GM12801 (cell line): ENCODE data around the gene LURAP1L.

Experiments used
- TF ChIP-seq, protein P1 (sequence below): IDR thresholded peaks from one replicate; pipeline ENCODE4 v1.5.1; 2011; ENCODE audit warnings: control low read depth; ENCODE audit not compliant: insufficient read length; ENCODE audit errors: extremely low read depth

Gene LURAP1L

GRCh38 chr9:12846035-12846434 lies 71.2 kb downstream of the LURAP1L start:
- TF ChIP-seq, protein P1, sequence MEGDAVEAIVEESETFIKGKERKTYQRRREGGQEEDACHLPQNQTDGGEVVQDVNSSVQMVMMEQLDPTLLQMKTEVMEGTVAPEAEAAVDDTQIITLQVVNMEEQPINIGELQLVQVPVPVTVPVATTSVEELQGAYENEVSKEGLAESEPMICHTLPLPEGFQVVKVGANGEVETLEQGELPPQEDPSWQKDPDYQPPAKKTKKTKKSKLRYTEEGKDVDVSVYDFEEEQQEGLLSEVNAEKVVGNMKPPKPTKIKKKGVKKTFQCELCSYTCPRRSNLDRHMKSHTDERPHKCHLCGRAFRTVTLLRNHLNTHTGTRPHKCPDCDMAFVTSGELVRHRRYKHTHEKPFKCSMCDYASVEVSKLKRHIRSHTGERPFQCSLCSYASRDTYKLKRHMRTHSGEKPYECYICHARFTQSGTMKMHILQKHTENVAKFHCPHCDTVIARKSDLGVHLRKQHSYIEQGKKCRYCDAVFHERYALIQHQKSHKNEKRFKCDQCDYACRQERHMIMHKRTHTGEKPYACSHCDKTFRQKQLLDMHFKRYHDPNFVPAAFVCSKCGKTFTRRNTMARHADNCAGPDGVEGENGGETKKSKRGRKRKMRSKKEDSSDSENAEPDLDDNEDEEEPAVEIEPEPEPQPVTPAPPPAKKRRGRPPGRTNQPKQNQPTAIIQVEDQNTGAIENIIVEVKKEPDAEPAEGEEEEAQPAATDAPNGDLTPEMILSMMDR = no peak

DNA sequence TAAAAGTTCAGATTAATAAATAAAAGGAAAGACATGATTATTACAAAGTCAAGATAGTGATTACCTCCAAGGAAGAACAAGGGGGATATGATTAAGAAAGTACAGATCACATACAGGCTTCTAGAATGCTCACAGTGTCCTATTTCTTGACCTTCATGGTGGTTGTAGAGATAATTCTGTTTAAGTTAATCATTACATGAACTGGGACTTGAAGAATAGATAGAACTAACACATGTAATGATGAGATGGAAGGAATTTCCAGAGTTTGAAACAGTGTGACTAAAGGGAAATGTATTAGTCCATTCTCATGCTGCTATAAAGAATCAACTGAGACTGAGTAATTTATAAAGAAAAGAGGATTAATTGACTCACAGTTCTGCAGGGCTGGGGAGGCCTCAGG lies 72.7 kb downstream of the LURAP1L start:
- TF ChIP-seq, protein P1 = no peak

- TF ChIP-seq, protein P1 = no peak
Observed at GRCh38 chr9:12849486-12850003, 74.7 kb downstream of the LURAP1L start.

DNA sequence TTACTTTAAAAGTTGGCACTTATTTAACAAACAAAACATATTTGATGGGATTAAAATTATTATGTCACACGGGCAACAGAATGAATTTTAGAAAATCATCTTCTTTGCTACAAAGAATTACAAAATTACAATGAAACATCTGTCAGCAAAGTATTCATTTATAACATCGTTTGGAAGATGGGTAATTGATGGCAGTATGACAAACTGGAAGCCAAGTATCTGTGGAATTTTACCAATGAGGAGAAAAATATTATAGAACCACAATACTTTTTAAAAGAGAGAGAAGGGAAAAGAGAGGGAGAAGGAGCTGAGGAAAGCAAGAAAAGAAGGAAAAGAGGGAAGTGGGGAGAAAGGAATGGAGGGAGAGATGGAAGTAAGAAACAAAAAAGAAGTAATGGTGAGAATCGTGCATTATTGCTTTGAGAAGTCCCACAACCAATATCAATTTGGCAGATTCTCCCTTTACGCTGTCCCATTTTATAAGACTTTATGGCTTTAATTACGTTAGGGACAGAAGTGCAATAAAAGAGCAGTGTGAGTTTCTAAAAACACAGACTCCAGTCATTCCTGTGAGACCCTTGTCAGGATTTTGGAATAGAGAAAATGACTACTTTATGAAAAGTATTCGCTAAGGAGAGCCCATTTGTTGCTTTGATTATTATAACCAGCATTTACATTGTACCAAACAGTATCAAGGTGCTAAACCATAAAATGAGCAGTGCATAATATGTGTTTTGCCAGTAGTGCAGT lies 76.7 kb downstream of the LURAP1L start:
- TF ChIP-seq, protein P1 = no peak

- TF ChIP-seq, protein P1 = no peak
Observed at GRCh38 chr9:12853051-12853450, 78.2 kb downstream of the LURAP1L start.

GRCh38 chr9:12854221-12854620 lies 79.4 kb downstream of the LURAP1L start:
- TF ChIP-seq, protein P1 = no peak

DNA sequence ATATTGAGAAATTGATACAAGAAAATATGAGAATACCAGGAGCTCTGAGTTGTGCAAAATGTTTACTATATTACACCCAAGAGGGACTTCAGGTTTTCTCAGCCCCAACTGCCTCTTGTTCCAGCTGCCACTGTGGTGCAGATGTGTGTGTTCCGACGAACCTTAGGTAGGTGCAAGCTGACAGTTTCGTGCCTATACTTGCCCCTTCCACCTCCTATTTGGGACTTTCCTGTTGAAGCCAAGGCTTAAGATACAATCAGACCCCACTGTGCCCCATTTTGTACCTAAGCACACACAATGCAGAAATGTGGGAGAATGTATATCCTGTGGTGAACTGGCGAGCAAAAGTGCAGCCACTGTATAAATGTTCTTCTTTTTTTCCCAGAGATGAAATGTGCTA lies 80.2 kb downstream of the LURAP1L start:
- TF ChIP-seq, protein P1 = no peak

DNA sequence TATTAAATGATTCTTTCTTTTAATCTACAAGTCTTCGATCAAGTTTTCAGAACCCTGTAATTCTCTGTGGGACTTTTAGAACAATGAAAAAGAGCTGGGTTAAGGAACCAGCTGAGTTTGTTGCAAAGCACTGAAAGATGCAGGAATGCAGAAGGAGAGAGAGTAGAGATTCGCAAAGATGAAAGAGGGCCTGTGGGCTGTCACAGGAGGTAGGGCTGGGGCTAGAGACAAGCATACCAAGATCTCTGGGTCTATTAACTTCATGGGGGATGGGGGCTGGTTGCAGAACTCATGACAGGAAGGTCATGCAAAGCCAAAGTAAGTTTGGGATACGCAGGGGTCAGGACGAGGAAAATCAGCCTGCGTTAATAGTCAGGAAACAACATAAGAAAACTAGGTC lies 81.8 kb downstream of the LURAP1L start:
- TF ChIP-seq, protein P1 = no peak
